Stimulated activated CD8-positive, alpha-beta memory T cell treated with anti-CD3 and anti-CD28 coated beads, Interleukin-12 subunit alpha, Interleukin-12 subunit beta, amount 100 ng/mL, for 24 hours (primary cell): ENCODE data around the gene ARHGAP20.

Source experiments
- DNase-seq: peaks from one replicate; pipeline ENCODE4 v3.0.0-alpha.2; 2020; ENCODE audit errors: extremely low read depth

ARHGAP20 gene, protein sequence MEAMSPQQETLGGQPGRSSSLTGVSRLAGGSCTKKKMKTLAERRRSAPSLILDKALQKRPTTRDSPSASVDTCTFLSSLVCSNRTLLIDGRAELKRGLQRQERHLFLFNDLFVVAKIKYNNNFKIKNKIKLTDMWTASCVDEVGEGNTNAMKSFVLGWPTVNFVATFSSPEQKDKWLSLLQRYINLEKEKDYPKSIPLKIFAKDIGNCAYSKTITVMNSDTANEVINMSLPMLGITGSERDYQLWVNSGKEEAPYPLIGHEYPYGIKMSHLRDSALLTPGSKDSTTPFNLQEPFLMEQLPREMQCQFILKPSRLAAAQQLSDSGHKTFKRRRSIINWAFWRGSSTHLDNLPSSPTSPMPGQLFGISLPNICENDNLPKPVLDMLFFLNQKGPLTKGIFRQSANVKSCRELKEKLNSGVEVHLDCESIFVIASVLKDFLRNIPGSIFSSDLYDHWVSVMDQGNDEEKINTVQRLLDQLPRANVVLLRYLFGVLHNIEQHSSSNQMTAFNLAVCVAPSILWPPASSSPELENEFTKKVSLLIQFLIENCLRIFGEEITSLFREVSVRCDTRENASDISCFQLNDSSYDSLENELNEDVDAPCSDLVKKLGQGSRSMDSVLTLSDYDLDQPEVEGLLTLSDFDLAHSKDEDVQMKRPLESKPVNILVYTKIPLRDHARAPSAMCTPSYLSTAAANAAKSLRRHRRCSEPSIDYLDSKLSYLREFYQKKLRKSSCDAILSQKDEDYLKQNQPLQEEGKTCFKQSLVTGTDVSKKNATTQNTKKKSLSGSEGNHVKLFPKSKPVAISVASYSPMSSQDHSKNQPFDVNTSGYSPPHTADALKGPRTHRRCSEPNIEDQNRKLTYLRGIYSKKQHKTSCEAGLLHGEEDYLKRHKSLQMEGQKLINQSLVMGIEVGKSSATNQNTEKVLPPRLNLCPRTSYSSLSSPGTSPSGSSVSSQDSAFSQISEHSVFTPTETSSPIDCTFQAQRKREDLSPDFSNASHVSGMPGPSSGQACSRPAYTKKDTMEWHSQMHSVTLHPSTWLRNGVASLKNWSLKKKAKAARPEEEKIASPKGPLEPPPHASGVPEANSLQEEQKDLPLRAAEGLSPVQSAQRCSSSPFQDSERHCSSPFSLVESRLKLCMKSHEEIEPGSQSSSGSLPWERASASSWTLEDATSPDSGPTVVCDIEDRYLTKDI

DNA sequence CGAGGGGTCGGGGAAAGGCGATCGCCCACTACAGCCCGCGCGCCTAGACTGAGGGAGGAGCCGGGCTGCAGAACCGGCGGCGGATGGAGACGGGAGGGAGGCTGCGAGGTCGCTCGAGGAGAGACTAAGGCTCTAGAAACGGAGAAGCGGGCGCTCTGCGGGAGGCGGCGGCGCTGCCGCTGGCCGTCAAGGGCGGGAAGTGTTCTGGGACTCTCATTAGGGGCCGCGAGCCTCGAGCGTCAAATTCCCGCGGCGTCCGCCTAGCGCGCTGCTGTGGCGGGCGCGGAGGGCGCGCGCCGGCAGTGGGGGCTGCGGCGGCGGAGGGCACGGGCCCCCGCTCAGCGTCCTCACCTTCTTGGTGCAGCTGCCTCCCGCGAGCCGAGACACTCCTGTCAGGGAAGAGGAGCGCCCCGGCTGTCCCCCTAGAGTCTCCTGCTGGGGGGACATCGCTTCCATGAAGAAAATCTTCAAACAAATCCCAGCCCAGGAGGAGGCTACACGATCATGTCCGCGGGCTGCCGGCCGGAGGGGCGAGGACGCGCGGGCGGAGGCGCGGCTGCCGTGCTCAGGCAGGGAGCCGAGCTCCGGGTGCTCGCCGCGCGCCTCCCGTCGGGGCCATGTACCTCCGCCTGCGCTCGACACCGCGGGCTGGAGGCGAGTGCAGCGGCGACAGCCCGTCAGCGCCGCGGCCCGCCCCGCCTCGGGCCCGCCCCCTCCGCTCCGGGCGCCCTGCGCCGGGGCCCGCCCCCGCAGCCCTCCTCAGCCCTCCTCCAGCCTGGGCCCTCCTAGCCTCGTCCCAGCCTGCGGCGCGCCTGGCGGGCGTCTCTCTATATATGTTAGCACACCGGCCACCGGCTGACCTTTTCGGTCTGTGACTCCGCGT is at the start of gene ARHGAP20:
ARHGAP20 (minus strand) TSS at position 662 of the 883 bp plus-strand sequence; CDS start at position 456, 206 bp downstream.
- DNase-seq: peak; percentile 15

DNA sequence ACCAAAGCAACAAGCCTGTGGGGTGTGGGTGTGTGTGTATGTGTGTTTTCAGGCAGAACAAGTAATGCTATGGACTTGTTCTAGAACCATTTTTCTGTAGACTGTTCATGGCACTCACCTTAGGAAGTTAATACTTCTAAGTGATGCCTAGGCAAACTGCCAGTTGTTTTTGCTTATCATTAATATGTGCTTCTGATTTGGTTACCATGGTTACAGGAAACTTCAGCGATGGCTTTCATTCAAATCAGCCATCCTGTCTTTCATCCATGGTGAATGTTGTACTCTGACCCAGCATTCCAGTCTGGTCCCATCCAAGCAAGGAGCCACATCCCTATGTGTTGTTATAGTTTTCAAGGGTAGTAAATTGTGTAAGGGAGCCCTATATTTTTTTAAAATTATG is 49.8 kb upstream of the ARHGAP20 start:
- no peak for DNase-seq

DNA sequence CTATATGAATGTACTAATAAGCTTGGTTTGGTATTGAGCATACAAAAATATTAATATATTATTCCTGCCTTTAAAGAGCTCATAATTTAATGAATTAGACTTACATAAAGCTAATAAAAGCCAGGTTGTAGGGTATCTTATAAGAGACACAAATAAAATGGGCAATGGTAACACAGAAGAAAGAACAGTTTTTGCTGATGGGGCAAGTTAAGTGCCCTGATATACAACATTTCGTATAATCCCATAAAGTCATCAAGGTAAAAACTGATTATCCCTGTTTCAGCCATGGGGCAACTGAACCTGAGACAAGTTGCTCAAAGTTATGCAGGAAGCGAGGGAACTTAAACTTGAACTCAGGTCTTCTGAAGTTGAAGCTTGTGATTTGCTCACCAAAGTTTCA is 48.9 kb upstream of the ARHGAP20 start:
- DNase-seq: no peak

DNA sequence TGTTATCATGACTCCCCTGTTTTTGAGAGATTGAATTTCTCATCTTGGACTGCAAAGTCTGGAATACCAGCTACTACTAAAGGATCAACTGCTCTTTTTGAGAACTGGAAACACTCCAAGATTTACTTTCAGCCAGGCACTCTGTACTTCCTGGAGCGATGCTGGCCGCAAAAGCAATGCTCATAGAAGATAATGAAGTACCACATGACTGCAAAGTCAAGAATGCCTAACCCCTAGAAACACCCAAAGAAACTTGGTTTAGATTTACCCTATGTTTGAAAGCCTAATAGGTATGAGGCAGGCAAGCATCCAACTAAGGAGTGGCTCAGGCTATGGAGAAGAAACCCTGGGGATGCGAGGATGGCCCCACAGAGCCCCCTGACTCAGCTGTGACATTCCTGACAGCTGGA is 47.7 kb upstream of the ARHGAP20 start:
- no peak for DNase-seq

DNA sequence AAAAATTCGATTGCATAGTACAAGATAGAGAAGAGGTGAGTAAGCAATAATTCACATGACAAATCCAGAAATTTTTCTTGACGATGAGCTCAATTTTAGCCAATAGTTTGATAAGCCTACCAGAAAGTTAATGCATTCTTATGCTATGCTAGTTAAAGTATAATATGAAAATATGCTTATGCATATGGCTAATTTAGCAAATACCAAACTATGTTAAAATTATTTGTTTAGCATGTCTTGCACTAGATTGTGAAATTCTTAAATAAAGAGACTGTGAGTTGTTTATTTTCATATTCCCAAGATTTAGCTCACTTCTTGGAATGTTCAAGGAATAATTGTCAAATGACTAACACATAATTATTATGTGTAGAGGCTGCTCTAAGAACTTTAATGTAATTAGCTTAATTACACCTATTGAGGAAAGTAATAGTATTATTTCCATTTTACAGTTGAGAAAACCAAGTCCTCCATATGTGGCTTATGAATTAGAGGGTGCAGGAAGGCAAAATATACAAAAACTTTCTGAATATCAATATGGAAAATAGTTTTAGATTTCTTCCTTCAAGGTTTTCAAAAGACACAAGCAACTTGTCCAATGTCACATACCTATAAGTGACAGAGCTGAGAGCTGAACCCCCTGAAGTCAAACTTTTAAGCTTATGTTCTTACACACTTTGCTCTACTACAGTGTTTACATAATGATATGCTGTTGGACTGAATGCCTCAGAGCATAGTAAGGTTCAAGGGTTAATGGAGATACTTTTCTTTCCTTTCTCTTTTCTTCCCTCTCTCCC is 45.9 kb upstream of the ARHGAP20 start:
- DNase-seq: no peak

DNA sequence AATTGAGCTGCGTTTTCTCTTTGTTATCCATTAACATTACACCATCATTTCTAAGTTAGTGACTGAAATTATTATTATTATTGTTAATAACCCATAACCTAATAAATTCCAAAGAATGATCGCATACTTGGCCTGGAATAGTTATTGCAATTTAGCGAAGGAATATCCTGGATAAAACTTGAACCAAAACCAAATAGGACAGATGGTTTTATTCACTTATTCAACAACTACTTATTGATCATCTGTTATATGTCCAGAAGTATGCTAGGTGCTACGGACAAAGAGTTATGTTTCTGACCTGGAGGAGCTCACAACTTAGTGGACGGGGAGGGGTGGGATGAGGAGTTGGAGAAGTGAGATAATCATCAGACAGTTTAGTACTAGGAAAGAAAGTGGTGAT is 44.8 kb upstream of the ARHGAP20 start:
- no peak for DNase-seq

DNA sequence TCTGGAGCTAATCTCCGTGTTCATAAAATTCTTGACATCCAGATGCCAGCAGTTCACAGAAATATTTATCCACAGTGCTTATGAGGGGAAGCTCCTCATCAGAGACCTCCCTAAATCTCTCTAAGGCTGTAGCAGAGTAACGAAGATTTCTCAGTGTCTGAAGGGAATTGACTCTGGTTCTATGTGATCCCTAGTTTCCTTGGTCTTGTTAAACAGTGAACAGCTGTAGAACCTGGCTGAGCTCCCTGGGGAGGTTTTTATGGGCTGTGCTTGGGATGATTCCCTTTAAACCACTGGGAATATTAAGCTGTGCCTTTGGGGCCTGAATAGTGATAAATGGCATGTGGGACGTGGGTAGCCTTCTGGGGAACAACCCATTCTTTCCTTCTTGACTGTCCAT is 43.7 kb upstream of the ARHGAP20 start:
- no peak for DNase-seq

DNA sequence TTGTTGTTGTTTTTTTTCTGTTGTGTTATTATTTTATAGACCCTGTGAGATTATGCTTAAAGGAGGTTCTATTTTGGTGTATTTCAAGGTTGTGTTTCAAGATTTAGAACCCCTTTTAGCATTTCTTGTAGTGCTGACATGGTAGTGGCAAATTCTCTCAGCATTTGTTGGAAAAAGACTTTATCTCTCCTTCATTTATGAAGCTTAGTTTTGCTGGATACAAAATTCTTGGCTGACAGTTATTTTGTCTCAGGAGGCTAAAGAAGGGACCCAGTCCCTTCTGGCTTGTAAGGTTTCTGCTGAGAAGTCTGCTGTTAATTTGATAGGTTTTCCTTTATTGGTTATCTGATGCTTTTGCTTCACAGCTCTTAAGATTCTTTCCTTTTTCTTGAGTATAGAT is 40.7 kb upstream of the ARHGAP20 start:
- no peak for DNase-seq

DNA sequence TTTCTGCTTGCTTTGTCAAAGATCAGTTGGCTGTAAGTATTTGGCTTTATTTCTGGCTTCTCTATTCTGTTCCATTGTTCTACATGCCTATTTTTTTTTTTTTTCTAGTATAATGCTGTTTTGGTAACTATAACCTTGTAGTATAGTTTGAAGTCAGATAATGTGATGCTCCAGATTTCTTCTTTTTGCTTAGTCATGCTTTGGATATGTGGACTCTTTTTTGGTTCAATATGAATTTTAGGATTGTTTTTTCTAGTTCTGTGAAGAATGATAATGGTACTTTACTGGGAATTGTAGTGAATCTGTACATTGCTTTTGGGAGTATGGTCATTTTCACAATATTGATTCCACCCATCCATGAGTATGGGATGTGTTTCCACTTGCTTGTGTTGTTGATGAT is 37.9 kb upstream of the ARHGAP20 start:
- no peak for DNase-seq

DNA sequence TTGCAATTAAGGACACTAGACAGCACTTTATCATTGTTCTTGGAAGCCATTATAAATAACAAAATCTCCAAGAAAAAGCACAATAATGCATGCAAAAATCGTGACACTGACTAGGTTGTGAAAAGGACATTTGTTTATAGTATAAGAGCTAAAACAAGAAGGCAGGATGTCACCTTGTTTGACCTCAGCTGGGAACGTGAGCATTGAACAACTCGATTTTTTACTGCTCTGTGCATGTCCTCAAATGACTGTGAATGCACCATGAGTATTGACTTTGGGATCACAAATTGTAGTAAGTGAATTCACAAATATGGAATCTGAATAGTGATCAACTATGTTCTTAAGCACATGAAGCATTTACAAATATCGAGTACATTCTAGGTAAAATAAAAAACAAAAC is 35.3 kb upstream of the ARHGAP20 start:
- DNase-seq: no peak

DNA sequence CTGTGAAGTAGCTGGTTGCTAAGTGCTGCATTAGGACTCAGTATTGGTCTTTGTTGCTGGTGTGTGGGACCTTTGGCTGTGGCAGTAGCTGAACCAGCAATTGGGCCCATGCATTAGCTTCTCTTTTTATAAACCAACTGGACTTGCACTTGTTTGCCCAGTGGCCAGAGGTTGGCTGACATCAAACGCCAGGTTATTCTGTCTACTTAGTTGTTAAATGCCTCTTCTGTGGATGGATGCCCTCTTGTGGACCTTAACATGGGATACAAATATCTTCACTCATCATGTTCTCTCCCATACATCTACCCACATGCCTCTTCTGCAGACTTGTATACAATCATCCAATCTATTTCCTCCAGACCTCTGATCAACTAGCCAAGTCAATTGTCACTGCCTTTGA is 26.4 kb upstream of the ARHGAP20 start:
- no peak for DNase-seq

DNA sequence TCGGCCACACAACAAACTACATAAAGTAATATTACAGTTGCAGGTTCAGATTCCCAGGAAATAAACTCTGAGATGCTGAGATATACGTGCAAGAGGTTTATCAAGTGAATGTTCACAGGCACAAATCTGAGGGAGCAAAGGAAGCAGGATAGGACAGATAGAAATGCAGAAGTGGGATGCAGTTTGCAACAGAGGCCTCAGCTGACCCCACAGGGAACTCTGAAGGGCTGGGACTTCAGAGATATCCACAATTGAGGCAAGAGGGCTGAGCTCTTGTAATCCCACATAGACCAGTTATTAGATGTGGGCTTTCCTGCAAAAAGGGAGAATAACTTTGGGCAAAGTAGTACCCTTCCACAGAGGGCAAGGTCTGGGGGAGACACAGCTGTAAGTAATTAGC is 25.4 kb upstream of the ARHGAP20 start:
- DNase-seq: no peak

DNA sequence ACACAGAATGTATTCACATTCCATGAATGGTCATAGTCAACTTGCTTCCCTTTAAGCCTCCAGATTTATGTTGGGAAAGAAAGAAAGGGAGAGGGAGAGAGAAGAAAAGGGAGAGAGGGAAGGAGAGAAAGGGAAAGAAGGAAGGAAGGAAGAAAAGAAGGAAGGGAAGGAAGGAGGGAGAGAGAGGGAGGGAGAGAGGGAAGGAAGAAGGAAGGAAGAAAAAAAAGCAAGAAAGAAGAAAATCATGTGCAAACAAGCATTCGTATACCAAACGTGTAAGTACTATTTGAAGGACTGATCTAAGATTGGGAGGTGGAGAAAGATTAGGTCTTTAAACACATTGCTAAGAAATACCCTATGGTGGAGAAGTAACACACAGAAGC is 23.9 kb upstream of the ARHGAP20 start:
- DNase-seq: no peak

DNA sequence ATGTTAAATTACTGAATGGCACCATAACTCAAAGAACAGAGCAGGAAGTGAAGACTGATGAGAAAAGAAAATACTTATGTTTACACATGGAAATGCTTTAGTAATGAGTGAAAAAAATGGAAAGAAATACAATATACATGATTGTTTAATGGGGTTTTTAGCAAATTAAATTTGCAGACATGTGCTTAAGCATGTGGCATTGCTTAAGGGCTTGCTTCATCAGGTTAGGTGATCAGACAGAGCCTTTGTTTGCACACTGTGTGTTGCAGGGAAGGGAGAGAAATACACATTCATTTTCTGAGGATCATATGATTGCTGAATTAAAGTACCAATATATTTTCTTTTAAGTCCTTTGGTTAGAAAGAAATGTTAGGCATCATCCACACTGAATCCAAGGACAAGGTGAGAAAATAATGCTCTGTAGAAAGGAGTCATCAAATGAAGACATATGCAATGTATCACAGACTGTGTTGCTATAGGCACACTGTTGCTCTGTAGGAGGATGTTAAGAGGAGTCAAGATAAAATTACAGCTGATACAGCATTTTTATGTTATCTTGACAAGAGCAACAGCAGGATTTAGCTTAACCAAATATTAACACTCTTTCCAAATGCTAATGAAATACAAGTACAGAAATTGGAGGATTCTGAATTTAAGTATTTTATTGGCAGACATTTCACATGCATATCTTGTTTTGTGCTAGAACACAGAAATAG is 23.4 kb upstream of the ARHGAP20 start:
- no peak for DNase-seq

DNA sequence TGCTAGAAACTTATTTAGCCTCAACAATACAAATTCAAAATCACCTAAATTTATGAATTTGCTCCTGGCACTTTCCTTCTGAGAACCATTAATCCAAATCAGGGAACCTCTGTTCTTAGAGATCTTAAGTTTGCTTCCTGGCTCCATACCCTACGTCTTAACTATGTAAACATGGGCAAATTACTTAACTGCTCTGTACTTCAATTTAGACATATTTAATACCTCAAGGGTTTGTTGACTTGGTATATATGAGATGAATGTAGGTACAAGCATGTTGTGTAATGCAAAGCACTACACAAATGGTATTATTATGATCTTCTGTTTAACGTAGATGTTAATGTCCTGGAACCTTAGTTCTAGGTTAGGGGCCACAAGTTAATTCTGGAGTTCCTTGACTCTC is 22.6 kb upstream of the ARHGAP20 start:
- no peak for DNase-seq

DNA sequence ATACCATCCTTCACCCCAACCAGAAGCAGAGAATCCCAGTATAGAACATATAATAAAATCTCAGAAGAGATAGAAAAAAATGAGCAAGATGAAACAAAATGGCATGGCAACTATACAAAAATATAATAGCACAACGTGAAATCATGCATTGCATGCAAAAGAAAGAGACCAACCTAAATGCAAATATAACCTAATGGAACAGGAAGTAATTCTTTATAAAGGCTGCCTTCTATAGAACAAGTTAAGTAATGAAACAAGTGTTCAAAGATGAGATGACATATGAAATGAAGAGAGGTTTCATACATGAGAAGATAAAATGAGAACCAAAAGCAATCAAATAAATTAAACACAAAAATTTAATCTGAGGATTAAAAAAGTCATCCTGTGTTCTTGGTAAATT is 18.5 kb upstream of the ARHGAP20 start:
- DNase-seq: no peak

DNA sequence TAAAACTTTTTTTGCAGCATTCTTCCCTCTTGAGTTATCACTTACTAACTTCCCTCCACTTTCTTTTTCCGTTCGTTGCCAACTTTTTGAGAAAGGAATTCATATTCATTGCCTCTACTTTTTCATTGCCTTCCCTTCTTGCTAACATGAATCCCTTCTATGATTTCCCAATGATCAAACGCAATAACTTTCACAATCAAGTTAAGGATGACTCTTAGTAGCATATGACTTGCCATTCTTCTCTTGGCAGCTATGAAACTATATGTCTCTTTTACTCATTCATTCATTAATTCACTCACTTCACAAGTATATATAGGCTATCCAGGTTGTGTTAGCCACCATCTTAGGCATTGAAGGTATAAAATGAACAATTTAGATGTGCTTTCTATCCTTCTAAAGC is 16.6 kb upstream of the ARHGAP20 start:
- no peak for DNase-seq

DNA sequence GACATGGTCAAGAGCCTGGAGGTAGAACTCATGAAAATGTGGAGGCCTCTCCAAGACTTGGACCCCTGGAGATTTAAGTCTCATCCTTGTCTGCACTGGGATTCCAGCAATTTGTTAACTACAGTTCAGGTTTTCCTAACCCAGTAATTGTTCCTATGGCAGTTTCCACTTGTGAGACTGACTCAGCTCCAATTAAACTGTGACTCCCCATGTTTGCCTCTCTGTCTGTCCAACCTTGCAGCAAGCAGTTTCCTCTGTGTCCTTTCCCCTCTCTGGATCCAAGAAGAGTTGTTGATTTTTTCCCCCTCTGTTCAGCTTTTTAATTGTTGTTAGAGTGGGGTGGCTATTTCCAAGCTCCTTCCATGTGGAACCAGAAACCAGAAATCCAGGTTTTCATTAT is 16.2 kb upstream of the ARHGAP20 start:
- DNase-seq: no peak

DNA sequence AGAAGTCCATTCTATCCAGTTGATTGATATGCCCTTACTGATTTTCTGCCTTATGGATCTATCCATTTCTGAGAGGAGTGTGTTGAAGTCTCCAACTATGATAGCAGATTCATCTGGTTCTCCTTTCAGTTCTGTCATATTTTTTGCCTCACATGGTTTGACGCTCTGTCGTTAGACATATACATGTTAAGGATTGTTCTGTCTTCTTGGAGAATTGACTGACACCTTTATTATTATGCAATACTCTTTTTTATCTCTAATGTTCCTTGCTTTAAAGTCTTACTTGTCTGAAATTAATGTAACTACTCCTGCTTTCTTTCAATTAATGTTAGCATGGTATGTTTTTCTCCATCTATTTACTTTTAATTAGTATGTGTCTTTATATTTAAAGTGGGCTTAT is 12.1 kb upstream of the ARHGAP20 start:
- DNase-seq: no peak
